ENCODE measurements around the gene ADGRF5. TPM values are rescaled to one million over a fixed set of nuclear protein-coding genes. Genes with fewer than 3 reads are reported as not detected.

The ADGRF5 gene
- total and polyA plus RNA-seq, 3 donors from 2014 or later = 8.8 to 13.1 (median 12.2) TPM

DNA sequence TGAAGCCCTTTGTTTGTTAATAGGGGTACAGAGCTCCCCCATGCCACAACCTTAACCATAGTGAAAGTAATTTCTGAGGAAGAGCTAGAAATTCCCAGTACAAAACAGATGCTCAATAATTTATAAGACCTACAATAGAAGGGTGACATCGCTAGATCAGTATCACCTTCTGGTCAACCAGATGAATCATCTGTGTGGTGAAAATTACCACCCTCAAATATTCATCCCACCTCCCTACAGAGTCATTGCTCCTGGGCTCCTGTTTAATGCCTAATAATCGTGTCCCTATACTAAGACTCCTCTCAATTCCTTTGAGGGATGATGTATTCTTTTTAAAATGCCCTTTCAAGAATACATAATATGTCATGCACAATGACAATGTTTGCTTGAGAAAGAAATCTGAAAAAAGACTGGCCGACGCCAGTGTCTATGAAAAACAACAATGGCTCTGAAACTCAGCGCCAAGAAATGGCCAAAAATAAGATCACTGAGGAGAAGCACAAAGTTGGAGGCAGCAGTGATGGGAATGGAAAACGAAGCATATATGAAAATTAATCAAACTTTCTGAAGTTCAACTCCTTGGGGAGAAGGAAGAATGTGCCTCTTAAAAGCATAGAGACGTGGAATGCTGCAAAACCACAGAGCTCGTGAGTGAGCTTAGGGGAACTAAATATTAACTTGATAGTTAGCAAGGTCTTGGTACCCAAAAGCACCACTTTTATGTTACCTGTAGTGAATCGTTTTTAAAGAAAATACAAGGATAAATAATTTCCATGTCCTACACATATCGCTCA lies 11.0 kb upstream of the ADGRF5 start:
- Histone ChIP-seq H3K36me3 (ENCODE audit: low read depth, missing control alignments) (no peaks in the 10 kb centered on the region), H3K27me3 (no peaks in the 10 kb centered on the region), H3K27ac (no peak overlapping the region), H3K4me3 (no peak overlapping the region), H3K4me1 (peaks cover 4% of the 10 kb centered on the region), H3K9me3 (no peaks in the 10 kb centered on the region)
- TF ChIP-seq, protein P1, sequence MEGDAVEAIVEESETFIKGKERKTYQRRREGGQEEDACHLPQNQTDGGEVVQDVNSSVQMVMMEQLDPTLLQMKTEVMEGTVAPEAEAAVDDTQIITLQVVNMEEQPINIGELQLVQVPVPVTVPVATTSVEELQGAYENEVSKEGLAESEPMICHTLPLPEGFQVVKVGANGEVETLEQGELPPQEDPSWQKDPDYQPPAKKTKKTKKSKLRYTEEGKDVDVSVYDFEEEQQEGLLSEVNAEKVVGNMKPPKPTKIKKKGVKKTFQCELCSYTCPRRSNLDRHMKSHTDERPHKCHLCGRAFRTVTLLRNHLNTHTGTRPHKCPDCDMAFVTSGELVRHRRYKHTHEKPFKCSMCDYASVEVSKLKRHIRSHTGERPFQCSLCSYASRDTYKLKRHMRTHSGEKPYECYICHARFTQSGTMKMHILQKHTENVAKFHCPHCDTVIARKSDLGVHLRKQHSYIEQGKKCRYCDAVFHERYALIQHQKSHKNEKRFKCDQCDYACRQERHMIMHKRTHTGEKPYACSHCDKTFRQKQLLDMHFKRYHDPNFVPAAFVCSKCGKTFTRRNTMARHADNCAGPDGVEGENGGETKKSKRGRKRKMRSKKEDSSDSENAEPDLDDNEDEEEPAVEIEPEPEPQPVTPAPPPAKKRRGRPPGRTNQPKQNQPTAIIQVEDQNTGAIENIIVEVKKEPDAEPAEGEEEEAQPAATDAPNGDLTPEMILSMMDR (IDR thresholded peaks at IDR 0.05) = no peak
- no peak for TF ChIP-seq POLR2A (IDR thresholded peaks at IDR 0.05)
- intact Hi-C loops (cut with DNase I; ENCODE audit: low total_unique reads) = no loop called here
- 77% methylated on average over 10 of the region's 10 CpGs for WGBS, 2 donors
- DNase-seq = no peak

DNA sequence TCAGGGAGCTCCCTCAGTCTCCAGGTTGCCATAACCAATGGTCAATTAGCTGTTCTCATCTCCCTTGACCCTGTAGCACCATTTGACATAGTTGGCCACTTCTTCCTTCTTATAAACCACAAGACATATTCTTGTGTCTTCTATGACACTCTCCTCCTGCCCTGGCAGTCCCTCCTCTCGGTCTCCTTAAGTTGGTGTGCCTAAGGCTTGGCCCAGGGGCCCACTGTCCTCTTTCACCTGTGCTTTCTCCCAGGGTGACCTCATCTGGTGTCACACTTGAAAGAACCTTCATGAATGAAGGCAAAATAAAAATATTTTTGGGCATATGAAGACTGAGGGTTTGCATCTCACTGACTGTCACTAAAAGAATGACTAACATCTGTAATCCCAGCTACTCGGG lies 9.7 kb upstream of the ADGRF5 start:
- no peaks in the 10 kb centered on the region for H3K27me3 ChIP-seq
- 93 to 100% methylated on average over 2 of the region's 2 CpGs for WGBS, 2 donors
- intact Hi-C loops (cut with DNase I; ENCODE audit: low total_unique reads) = no loop called here
- TF ChIP-seq POLR2A (IDR thresholded peaks at IDR 0.05) = no peak
- TF ChIP-seq, protein P1 (IDR thresholded peaks at IDR 0.05) = no peak
- no peak for DNase-seq
- no peak overlapping the region for H3K27ac ChIP-seq
- H3K9me3 ChIP-seq = no peaks in the 10 kb centered on the region
- H3K4me3 ChIP-seq = no peak overlapping the region
- H3K36me3 ChIP-seq (ENCODE audit: low read depth, missing control alignments) = no peaks in the 10 kb centered on the region
- peaks cover 4% of the 10 kb centered on the region for H3K4me1 ChIP-seq

DNA sequence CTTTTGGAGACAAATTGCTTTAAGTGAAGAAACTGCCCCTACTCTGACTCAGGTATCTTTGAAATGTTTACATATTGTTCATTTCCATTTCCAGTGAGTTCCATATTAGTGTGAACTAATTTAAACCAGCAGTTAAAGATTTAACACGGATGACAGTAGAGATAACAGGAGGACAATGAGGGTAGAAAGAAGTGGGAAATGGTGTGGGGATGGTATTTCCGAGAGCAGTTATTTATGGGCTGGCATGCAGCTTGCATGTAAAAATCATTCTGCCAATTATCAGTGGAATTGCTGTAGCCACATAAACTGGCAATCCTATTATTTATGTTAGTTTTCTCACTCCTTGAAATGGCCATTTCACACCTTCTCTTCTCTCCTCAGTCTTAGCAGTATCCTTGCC lies 8.6 kb upstream of the ADGRF5 start:
- Histone ChIP-seq H3K4me1 (no peaks in the 10 kb centered on the region), H3K36me3 (ENCODE audit: low read depth, missing control alignments) (no peaks in the 10 kb centered on the region), H3K4me3 (no peak overlapping the region), H3K9me3 (no peaks in the 10 kb centered on the region), H3K27me3 (no peaks in the 10 kb centered on the region), H3K27ac (no peak overlapping the region)
- 54 to 65% methylated on average over 2 of the region's 2 CpGs for WGBS, 2 donors
- no peak for TF ChIP-seq POLR2A (IDR thresholded peaks at IDR 0.05)
- TF ChIP-seq, protein P1 (IDR thresholded peaks at IDR 0.05) = no peak
- intact Hi-C loops (cut with DNase I; ENCODE audit: low total_unique reads) = no loop called here
- no peak for DNase-seq

DNA sequence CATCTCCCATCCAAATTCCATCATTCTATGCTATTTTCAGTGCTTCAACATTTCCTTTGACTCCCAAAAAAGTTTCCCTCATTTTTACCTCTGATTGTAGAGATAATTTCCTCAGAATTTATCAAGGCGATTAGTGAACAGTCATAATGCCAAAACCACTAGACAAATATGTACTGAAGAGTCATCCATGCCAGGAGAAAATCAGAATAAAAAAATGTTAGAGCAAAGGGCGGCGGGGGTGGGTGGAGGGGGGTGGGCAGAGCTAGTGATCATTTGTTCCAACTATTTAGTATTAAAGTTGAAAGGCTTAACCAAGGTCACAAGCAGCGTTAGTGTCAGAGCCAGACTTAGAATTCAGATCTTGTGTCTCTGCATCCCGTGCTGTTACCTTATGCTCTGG lies 5.3 kb upstream of the ADGRF5 start:
- intact Hi-C loops (cut with DNase I; ENCODE audit: low total_unique reads) = no loop called here
- WGBS, 2 donors = 80 to 82% methylated on average over 5 of the region's 5 CpGs
- Histone ChIP-seq H3K4me1 (no peaks in the 10 kb centered on the region), H3K9me3 (no peaks in the 10 kb centered on the region), H3K27me3 (no peaks in the 10 kb centered on the region), H3K36me3 (ENCODE audit: low read depth, missing control alignments) (no peaks in the 10 kb centered on the region), H3K4me3 (no peak overlapping the region), H3K27ac (no peak overlapping the region)
- no peak for DNase-seq
- no peak for TF ChIP-seq POLR2A (IDR thresholded peaks at IDR 0.05)
- TF ChIP-seq, protein P1 (IDR thresholded peaks at IDR 0.05) = no peak

DNA sequence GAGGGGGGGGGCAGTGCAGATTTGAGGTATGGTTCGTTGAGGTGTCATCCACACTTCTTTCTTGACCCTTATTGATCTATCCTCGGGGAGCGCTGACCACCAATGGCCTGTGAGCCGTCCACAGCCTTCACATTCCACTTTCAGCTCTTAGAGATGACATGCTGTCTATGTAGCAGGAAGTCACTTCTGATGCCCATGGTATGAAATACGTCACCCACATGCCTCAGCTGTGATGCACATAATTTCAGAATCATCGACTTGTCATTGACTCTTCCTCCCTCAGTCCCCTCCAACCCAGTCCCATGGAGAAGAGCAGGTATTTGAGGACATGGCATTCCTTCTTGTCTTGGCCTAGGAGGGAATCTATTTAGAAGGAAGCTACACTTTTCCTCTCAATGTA lies 4.7 kb upstream of the ADGRF5 start:
- Histone ChIP-seq H3K4me3 (no peak overlapping the region), H3K36me3 (ENCODE audit: low read depth, missing control alignments) (no peaks in the 10 kb centered on the region), H3K27ac (no peak overlapping the region), H3K9me3 (no peaks in the 10 kb centered on the region), H3K27me3 (no peaks in the 10 kb centered on the region), H3K4me1 (no peaks in the 10 kb centered on the region)
- no peak for TF ChIP-seq POLR2A (IDR thresholded peaks at IDR 0.05)
- TF ChIP-seq, protein P1 (IDR thresholded peaks at IDR 0.05) = no peak
- WGBS, 2 donors = 97 to 98% methylated on average over 6 of the region's 6 CpGs
- DNase-seq = no peak
- intact Hi-C loops (cut with DNase I; ENCODE audit: low total_unique reads) = no loop called here

All from testis (tissue), 3 donors.